ENCODE results near the gene DNASE2B. TPM values are rescaled to one million over a fixed set of nuclear protein-coding genes. Genes with fewer than 3 reads are reported as not detected.

Gene DNASE2B
- total RNA-seq, 1 donor, result not detected

- DNase-seq (ENCODE audit: insufficient read length, low spot score, missing footprints), result no peak
- H3K4me2 ChIP-seq (ENCODE audit: insufficient read depth, low read length), result no peak overlapping the region
- no peaks in the 10 kb centered on the region for H3K4me1 ChIP-seq (ENCODE audit: insufficient read depth, low read length)
- H3K9me3 ChIP-seq (ENCODE audit: low read depth, low read length), result no peaks in the 10 kb centered on the region
- H3K27ac ChIP-seq (ENCODE audit: low read depth, low read length), result no peak overlapping the region
- H3K4me3 ChIP-seq (ENCODE audit: insufficient read depth, low read length), result no peak overlapping the region
- TF ChIP-seq CTCF (IDR thresholded peaks at IDR 0.05; ENCODE audit: extremely low read depth, low read depth, low read length), result no peak
- H4K20me1 ChIP-seq (ENCODE audit: insufficient read depth, low read length), result no peaks in the 10 kb centered on the region
- no peaks in the 10 kb centered on the region for H3K36me3 ChIP-seq (ENCODE audit: insufficient read depth, low read length)
- no peaks in the 10 kb centered on the region for H3K79me2 ChIP-seq (ENCODE audit: insufficient read depth, low read length)
- H2AFZ ChIP-seq (ENCODE audit: low read length), result no peak overlapping the region
- H3K27me3 ChIP-seq (ENCODE audit: insufficient read depth, low read length), result no peaks in the 10 kb centered on the region
These were observed 29.2 kb downstream of the DNASE2B start for GRCh38 chr1:84427250-84428188.

GRCh38 chr1:84428235-84428634, 30.0 kb downstream of the DNASE2B start:
- H2AFZ ChIP-seq (ENCODE audit: low read length), result no peak overlapping the region
- no peak for TF ChIP-seq CTCF (IDR thresholded peaks at IDR 0.05; ENCODE audit: extremely low read depth, low read depth, low read length)

GRCh38 chr1:84429231-84429630, 30.9 kb downstream of the DNASE2B start:
- no peak overlapping the region for H3K27ac ChIP-seq (ENCODE audit: low read depth, low read length)
- no peaks in the 10 kb centered on the region for H4K20me1 ChIP-seq (ENCODE audit: insufficient read depth, low read length)
- H2AFZ ChIP-seq (ENCODE audit: low read length), result no peak overlapping the region
- no peaks in the 10 kb centered on the region for H3K79me2 ChIP-seq (ENCODE audit: insufficient read depth, low read length)
- H3K9me3 ChIP-seq (ENCODE audit: low read depth, low read length), result no peaks in the 10 kb centered on the region
- H3K4me3 ChIP-seq (ENCODE audit: insufficient read depth, low read length), result no peak overlapping the region
- H3K27me3 ChIP-seq (ENCODE audit: insufficient read depth, low read length), result no peaks in the 10 kb centered on the region
- no peak overlapping the region for H3K4me2 ChIP-seq (ENCODE audit: insufficient read depth, low read length)
- TF ChIP-seq CTCF (IDR thresholded peaks at IDR 0.05; ENCODE audit: extremely low read depth, low read depth, low read length), result no peak
- H3K4me1 ChIP-seq (ENCODE audit: insufficient read depth, low read length), result peaks cover 4% of the 10 kb centered on the region
- no peaks in the 10 kb centered on the region for H3K36me3 ChIP-seq (ENCODE audit: insufficient read depth, low read length)
- no peak for DNase-seq (ENCODE audit: insufficient read length, low spot score, missing footprints)

More at GRCh38 chr1:84428235-84428634, 30.0 kb downstream of the DNASE2B start:
- H3K9me3 ChIP-seq (ENCODE audit: low read depth, low read length), result no peaks in the 10 kb centered on the region
- DNase-seq (ENCODE audit: insufficient read length, low spot score, missing footprints), result no peak
- H3K27me3 ChIP-seq (ENCODE audit: insufficient read depth, low read length), result no peaks in the 10 kb centered on the region
- peaks cover 1% of the 10 kb centered on the region for H3K4me1 ChIP-seq (ENCODE audit: insufficient read depth, low read length)
- H3K79me2 ChIP-seq (ENCODE audit: insufficient read depth, low read length), result no peaks in the 10 kb centered on the region
- no peak overlapping the region for H3K4me2 ChIP-seq (ENCODE audit: insufficient read depth, low read length)
- H4K20me1 ChIP-seq (ENCODE audit: insufficient read depth, low read length), result no peaks in the 10 kb centered on the region
- H3K36me3 ChIP-seq (ENCODE audit: insufficient read depth, low read length), result no peaks in the 10 kb centered on the region
- H3K4me3 ChIP-seq (ENCODE audit: insufficient read depth, low read length), result no peak overlapping the region
- no peak overlapping the region for H3K27ac ChIP-seq (ENCODE audit: low read depth, low read length)

GRCh38 chr1:84430546-84430945, 32.3 kb downstream of the DNASE2B start:
- H4K20me1 ChIP-seq (ENCODE audit: insufficient read depth, low read length), result no peaks in the 10 kb centered on the region
- no peak overlapping the region for H3K4me2 ChIP-seq (ENCODE audit: insufficient read depth, low read length)
- H3K4me1 ChIP-seq (ENCODE audit: insufficient read depth, low read length), result peaks cover 4% of the 10 kb centered on the region
- H3K27ac ChIP-seq (ENCODE audit: low read depth, low read length), result no peak overlapping the region
- no peaks in the 10 kb centered on the region for H3K36me3 ChIP-seq (ENCODE audit: insufficient read depth, low read length)
- no peaks in the 10 kb centered on the region for H3K79me2 ChIP-seq (ENCODE audit: insufficient read depth, low read length)
- no peak for DNase-seq (ENCODE audit: insufficient read length, low spot score, missing footprints)
- H3K4me3 ChIP-seq (ENCODE audit: insufficient read depth, low read length), result no peak overlapping the region
- H2AFZ ChIP-seq (ENCODE audit: low read length), result no peak overlapping the region
- TF ChIP-seq CTCF (IDR thresholded peaks at IDR 0.05; ENCODE audit: extremely low read depth, low read depth, low read length), result no peak
- H3K9me3 ChIP-seq (ENCODE audit: low read depth, low read length), result no peaks in the 10 kb centered on the region
- H3K27me3 ChIP-seq (ENCODE audit: insufficient read depth, low read length), result no peaks in the 10 kb centered on the region

Measured in osteoblast (primary cell).